HCT116 (cell line): ENCODE measurements around the gene NEDD4. TPM values are rescaled to one million over a fixed set of nuclear protein-coding genes. Genes with fewer than 3 reads are reported as not detected.
"Not testable (repeated sequence)": the region's sequence is repeated elsewhere in the genome, so short reads cannot be mapped to it uniquely, and the experiment has no call there.

ENCODE experiments used
- ATAC-seq: fragments of 200-7000 bp; cut with Tn5 transposase; 2 replicates; pipeline ENCODE4 v1.9.1; 2020; ENCODE audit warnings: mild to moderate bottlenecking, moderate library complexity
- BruUV-seq: library from RNA; stranded (reverse); fragments of 400-500 nt; replicated peaks from 2 replicates; lab custom pipeline; 2021; lab: Mats Ljungman, UMichigan
- CTCF ChIA-PET: fragments of 300-600 bp; sonication (Branson Sonifier 250); formaldehyde crosslinking; loops from one replicate; lab custom pipeline; 2021; ENCODE audit warnings: antibody characterized with exemption; lab: Charles Lee
- POLR2A ChIA-PET: fragments of 300-600, 350-600 bp; sonication (Branson Sonifier 250); formaldehyde crosslinking; loops from one replicate; lab custom pipeline; 2021; ENCODE audit warnings: antibody characterized with exemption; lab: Charles Lee
- RAD21 ChIA-PET, 2 experiments: fragments of 300-600 bp; sonication (Branson Sonifier 250); formaldehyde crosslinking; loops; one replicate each; lab custom pipeline; 2023; ENCODE audit warnings: low total read pairs in 2 of 2; ENCODE audit not compliant: uncharacterized antibody in 2 of 2, unreplicated experiment in 2 of 2, low non-redundant PET in 1 of 2; lab: Charles Lee
- DNase-seq: peaks from one replicate; pipeline ENCODE4 v3.0.0-alpha.2; 2010; ENCODE audit warnings: low read depth, low spot score
- H2AFZ ChIP-seq: fragments of 200-600 bp; shearing (Covaris generic), sonication (generic); 2 replicates; pipeline ENCODE4 v1.6.1; 2017; ENCODE audit warnings: low read depth, mixed run types, mixed read lengths, antibody characterized with exemption, low read length; ENCODE audit not compliant: poor library complexity, severe bottlenecking
- H3K27ac ChIP-seq: 2 replicates; pipeline ENCODE4 v1.5.1; 2012; ENCODE audit warnings: low read depth, low read length
- H3K27me3 ChIP-seq: fragments of 200-600 bp; sonication (generic); 2 replicates; pipeline ENCODE4 v1.6.1; 2016; ENCODE audit warnings: mixed run types, low read length, mixed read lengths; ENCODE audit not compliant: insufficient read depth
- H3K36me3 ChIP-seq, 2 experiments: fragments of 200-500 bp in 1 of 2; fragments of 200-600 bp in 1 of 2; sonication (Bioruptor generic) in 1 of 2; sonication (generic) in 1 of 2; 2 replicates each; pipeline versions ENCODE4 v1.5.1 to v1.6.1; 2014 to 2016; ENCODE audit warnings: low read length in 2 of 2, inconsistent platforms in 1 of 2, mixed read lengths in 1 of 2, mixed run types in 1 of 2; ENCODE audit not compliant: insufficient read depth in 2 of 2, control insufficient read depth in 1 of 2
- H3K4me1 ChIP-seq, 2 experiments: fragments of 200-600 bp in 1 of 2; sonication (generic) in 1 of 2; 2 replicates each; pipeline versions ENCODE4 v1.5.1 to v1.6.1; 2012 to 2017; ENCODE audit warnings: low read length in 2 of 2, inconsistent platforms in 1 of 2, mild to moderate bottlenecking in 1 of 2, mixed read lengths in 1 of 2, mixed run types in 1 of 2, moderate library complexity in 1 of 2; ENCODE audit not compliant: insufficient read depth in 2 of 2, control insufficient read depth in 1 of 2
- H3K4me2 ChIP-seq: fragments of 200-600 bp; sonication (generic); 2 replicates; pipeline ENCODE4 v1.6.1; 2017; ENCODE audit warnings: mixed run types, low read length, mixed read lengths
- H3K4me3 ChIP-seq, 2 experiments: fragments of 200-600 bp in 1 of 2; sonication (generic) in 1 of 2; replicated peaks in 1 of 2; 2 replicates each; pipeline ENCODE4 v1.5.1; 2011 to 2016; ENCODE audit warnings: low read length in 2 of 2, control low read depth in 1 of 2, low read depth in 1 of 2, mild to moderate bottlenecking in 1 of 2, mixed read lengths in 1 of 2, mixed run types in 1 of 2
- H3K79me2 ChIP-seq: fragments of 200-600 bp; sonication (generic); 2 replicates; pipeline ENCODE4 v1.6.1; 2017; ENCODE audit warnings: mild to moderate bottlenecking, mixed run types, low read length, moderate library complexity, mixed read lengths; ENCODE audit not compliant: insufficient read depth
- H3K9ac ChIP-seq: fragments of 200-600 bp; sonication (generic); 2 replicates; pipeline ENCODE4 v1.6.1; 2016; ENCODE audit warnings: low read length, mixed read lengths
- H3K9me2 ChIP-seq: fragments of 200-600 bp; sonication (generic), shearing (Covaris generic); 2 replicates; pipeline ENCODE4 v1.6.1; 2017; ENCODE audit warnings: mixed run types, mild to moderate bottlenecking, moderate library complexity; ENCODE audit not compliant: insufficient read depth
- H3K9me3 ChIP-seq, 2 experiments: fragments of 200-500 bp in 1 of 2; fragments of 200-600 bp in 1 of 2; sonication (Bioruptor generic) in 1 of 2; sonication (generic) in 1 of 2; 2 replicates each; pipeline ENCODE4 v1.6.1; 2014 to 2017; ENCODE audit warnings: low read length in 2 of 2, mixed read lengths in 2 of 2, inconsistent platforms in 1 of 2, low read depth in 1 of 2, mild to moderate bottlenecking in 1 of 2, mixed run types in 1 of 2, moderate library complexity in 1 of 2; ENCODE audit not compliant: control insufficient read depth in 1 of 2, insufficient read depth in 1 of 2
- H4K20me1 ChIP-seq: fragments of 200-600 bp; sonication (generic), shearing (Covaris generic); 2 replicates; pipeline ENCODE4 v1.6.1; 2017; ENCODE audit warnings: mixed run types, mild to moderate bottlenecking, moderate library complexity; ENCODE audit not compliant: insufficient read depth
- CEBPB ChIP-seq: IDR thresholded peaks from 2 replicates; pipeline ENCODE4 v1.6.1; 2012; ENCODE audit warnings: low read depth
- RAD21 ChIP-seq: IDR thresholded peaks from 2 replicates; pipeline ENCODE4 v1.6.1; 2012; ENCODE audit warnings: low read depth, mild to moderate bottlenecking
- intact Hi-C: fragments of 100-400 bp; cut with micrococcal nuclease; formaldehyde crosslinking; loops from 2 replicates; pipeline ENCODE4 v1.10.0; 2022
- total RNA-seq: library from RNA; stranded (reverse); gene quantifications from one replicate; pipeline ENCODE4 v1.2.1, GENCODE V29; 2021; ENCODE audit not compliant: unreplicated experiment
- TF ChIP-seq, protein P1 (sequence below), 3 experiments: fragments of 200-600 bp in 1 of 3; sonication (generic) in 1 of 3; IDR thresholded peaks in 2 of 3; conservative IDR thresholded peaks in 1 of 3; 2 replicates each; pipeline ENCODE4 v1.5.1; 2012 to 2017; ENCODE audit warnings: low read depth in 2 of 3, low read length in 2 of 3, antibody characterized with exemption in 1 of 3, borderline replicate concordance in 1 of 3, control low read depth in 1 of 3, mild to moderate bottlenecking in 1 of 3, mixed read lengths in 1 of 3, mixed run types in 1 of 3, moderate library complexity in 1 of 3; ENCODE audit not compliant: insufficient read depth in 1 of 3

Gene NEDD4
- total RNA-seq, 1 experiment from 2014 or later: 13.7 TPM

DNA sequence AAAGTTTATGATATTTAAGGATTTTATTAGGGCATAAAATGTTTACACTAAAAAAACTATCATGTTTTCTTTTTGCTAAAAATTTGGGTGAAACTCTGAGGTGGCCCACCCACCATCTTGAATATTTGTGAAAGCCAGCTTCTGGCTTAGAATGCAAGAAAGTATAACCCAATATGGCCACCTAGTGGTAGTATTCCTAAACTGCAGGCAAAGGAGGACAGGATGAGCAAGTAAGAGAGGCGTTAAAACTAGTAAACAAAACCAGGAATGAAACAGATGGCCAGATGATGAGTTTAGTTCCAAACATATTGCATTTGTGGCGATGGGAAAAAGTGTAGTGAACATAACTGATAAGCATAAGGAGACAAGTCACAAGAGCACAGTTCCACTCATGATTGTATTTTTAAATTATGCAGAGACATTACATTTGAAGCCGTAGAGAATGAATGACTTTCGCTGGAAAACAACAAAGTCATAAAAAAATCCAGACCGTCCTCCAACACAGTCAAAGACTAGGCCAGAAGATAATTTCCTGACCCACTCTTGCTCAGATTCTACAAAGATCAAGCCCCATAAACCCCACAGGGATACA is 147.2 kb downstream of the NEDD4 start:
- RAD21 ChIA-PET: interaction anchor here in 1 of 2 experiments (1.4 kb wide), 1 partner anchor 198 kb away, joined by 6 read pairs; no protein-coding TSS in a partner anchor
- CTCF ChIA-PET: interaction anchor here (0.8 to 1.7 kb wide), 15 partner anchors 8 to 439 kb away, joined by 3 to 11 read pairs (median 4); partner anchors contain the start of genes CCPG1 and PIERCE2
- Histone ChIP-seq H3K79me2 (no peaks in the 10 kb centered on the region), H4K20me1 (no peaks in the 10 kb centered on the region), H3K27me3 (no peaks in the 10 kb centered on the region), H3K4me3 (no peak overlapping the region), H3K9ac (no peak overlapping the region), H3K4me1 (no peaks in the 10 kb centered on the region), H3K36me3 (peaks cover 0 to 6% of the 10 kb centered on the region in 2 experiments; a peak in 1 of 4 replicates), H2AFZ (no peak overlapping the region), H3K4me2 (no peak overlapping the region), H3K9me3 (no peaks in the 10 kb centered on the region), H3K9me2 (no peaks in the 10 kb centered on the region), H3K27ac (no peak overlapping the region)
- no TSS peak for BruUV-seq
- POLR2A ChIA-PET: no interaction called here
- DNase-seq: peak; percentile 57
- TF ChIP-seq CEBPB (no peak), RAD21 (peak; percentile 67)
- TF ChIP-seq, protein P1, sequence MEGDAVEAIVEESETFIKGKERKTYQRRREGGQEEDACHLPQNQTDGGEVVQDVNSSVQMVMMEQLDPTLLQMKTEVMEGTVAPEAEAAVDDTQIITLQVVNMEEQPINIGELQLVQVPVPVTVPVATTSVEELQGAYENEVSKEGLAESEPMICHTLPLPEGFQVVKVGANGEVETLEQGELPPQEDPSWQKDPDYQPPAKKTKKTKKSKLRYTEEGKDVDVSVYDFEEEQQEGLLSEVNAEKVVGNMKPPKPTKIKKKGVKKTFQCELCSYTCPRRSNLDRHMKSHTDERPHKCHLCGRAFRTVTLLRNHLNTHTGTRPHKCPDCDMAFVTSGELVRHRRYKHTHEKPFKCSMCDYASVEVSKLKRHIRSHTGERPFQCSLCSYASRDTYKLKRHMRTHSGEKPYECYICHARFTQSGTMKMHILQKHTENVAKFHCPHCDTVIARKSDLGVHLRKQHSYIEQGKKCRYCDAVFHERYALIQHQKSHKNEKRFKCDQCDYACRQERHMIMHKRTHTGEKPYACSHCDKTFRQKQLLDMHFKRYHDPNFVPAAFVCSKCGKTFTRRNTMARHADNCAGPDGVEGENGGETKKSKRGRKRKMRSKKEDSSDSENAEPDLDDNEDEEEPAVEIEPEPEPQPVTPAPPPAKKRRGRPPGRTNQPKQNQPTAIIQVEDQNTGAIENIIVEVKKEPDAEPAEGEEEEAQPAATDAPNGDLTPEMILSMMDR (IDR thresholded peaks at IDR 0.05 in 2 of 3, conservative IDR thresholded peaks at IDR 0.05 in 1 of 3; ENCODE audit: borderline replicate concordance in 1 of 3, insufficient read depth in 1 of 3, low read depth in 2 of 3, low read length in 2 of 3): peak; percentile 53 to 94 (median 84); a peak in 5 of 6 replicates
- peak; percentile 84 for ATAC-seq
- intact Hi-C loops: loop anchor here (1.0 kb wide), 1 partner anchor 198 kb away; no protein-coding TSS in a partner anchor

DNA sequence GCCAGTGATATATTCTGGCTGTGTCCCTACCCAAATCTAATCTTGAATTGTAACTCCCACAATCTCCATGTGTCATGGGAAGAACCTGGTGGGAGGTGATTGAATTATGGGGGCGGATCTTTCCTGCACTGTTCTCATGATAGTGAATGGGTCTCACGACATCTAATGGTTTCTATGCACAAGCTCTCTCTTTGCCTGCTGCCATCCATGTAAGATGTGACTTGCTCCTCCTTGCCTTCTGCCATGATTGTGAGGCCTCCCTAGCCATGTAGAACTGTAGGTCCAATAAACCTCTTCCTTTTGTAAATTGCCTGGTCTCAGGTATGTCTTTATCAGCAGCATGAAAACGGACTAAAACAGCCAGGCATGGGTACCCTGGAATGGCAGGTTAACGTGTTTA is 150.5 kb downstream of the NEDD4 start:
- POLR2A ChIA-PET, H3K27ac ChIP-seq, RAD21 ChIA-PET: not testable (repeated sequence)

More for the DNA sequence above, 150.5 kb downstream of the NEDD4 start:
- H3K36me3 ChIP-seq, H2AFZ ChIP-seq, H3K79me2 ChIP-seq, ATAC-seq, DNase-seq, H3K27me3 ChIP-seq, BruUV-seq, H3K4me1 ChIP-seq, CTCF ChIA-PET, H4K20me1 ChIP-seq, H3K9me3 ChIP-seq, H3K4me2 ChIP-seq, H3K9me2 ChIP-seq, intact Hi-C loops, H3K9ac ChIP-seq, H3K4me3 ChIP-seq: not testable (repeated sequence)
